C1 segment of cervical spinal cord (tissue), 14 donors: Measurements from ENCODE around the gene EPB41.

ENCODE experiments used
- DNase-seq, 14 donors: peaks; one replicate each; lab custom pipeline; 2025; lab: John Stamatoyannopoulos, UW

Gene EPB41

GRCh38 chr1:28890836-28891235 lies 23.5 kb upstream of the EPB41 start:
- DNase-seq, result no peak

- no peak for DNase-seq
Observed at GRCh38 chr1:28891256-28891655, 23.1 kb upstream of the EPB41 start.

- DNase-seq, result no peak
Observed at GRCh38 chr1:28893403-28894102, 20.8 kb upstream of the EPB41 start.

- DNase-seq, result no peak
Observed at GRCh38 chr1:28894785-28895184, 19.6 kb upstream of the EPB41 start.

- no peak for DNase-seq
Observed at GRCh38 chr1:28895896-28896608, 18.3 kb upstream of the EPB41 start.

GRCh38 chr1:28896609-28896986 lies 17.8 kb upstream of the EPB41 start:
- no peak for DNase-seq

GRCh38 chr1:28897789-28898188 lies 16.6 kb upstream of the EPB41 start:
- no peak for DNase-seq

GRCh38 chr1:28898405-28898881 lies 15.9 kb upstream of the EPB41 start:
- DNase-seq, result no peak

GRCh38 chr1:28899267-28899666 lies 15.1 kb upstream of the EPB41 start:
- no peak for DNase-seq

- DNase-seq, result no peak
Observed at GRCh38 chr1:28900562-28900961, 13.8 kb upstream of the EPB41 start.

GRCh38 chr1:28902738-28903137 lies 11.6 kb upstream of the EPB41 start:
- DNase-seq, result no peak

GRCh38 chr1:28905921-28906666 lies 8.3 kb upstream of the EPB41 start:
- no peak for DNase-seq

GRCh38 chr1:28909198-28909597 lies 5.2 kb upstream of the EPB41 start:
- DNase-seq, result no peak

GRCh38 chr1:28910379-28911115 lies 3.8 kb upstream of the EPB41 start:
- DNase-seq, result no peak

GRCh38 chr1:28913786-28914227 lies 562 bp upstream of the EPB41 start:
- no peak for DNase-seq

GRCh38 chr1:28915031-28915895 lies 894 bp downstream of the EPB41 start:
- peak in 3 of 14 donors; percentile 6 to 90 (median 45) for DNase-seq

GRCh38 chr1:28917757-28918118 lies 3.4 kb downstream of the EPB41 start:
- no peak for DNase-seq

GRCh38 chr1:28921286-28921869 lies 7.0 kb downstream of the EPB41 start:
- DNase-seq, result peak in 1 of 14 donors; percentile 82

GRCh38 chr1:28925350-28925891 lies 11.1 kb downstream of the EPB41 start:
- no peak for DNase-seq

GRCh38 chr1:28926629-28927265 lies 12.4 kb downstream of the EPB41 start:
- no peak for DNase-seq
